Activated CD8-positive, alpha-beta memory T cell treated with anti-CD3 and anti-CD28 coated beads, Interleukin-2, amount 10 ng/mL, durations not matched to agents 7 days and 5 days (primary cell): ENCODE measurements around the gene SLC29A2. TPM values are rescaled to one million over a fixed set of nuclear protein-coding genes. Genes with fewer than 3 reads are reported as not detected.
A peak's percentile ranks its signal among the peaks of the same experiment; 100 is the strongest.

Experiments used
- ATAC-seq: fragments of 150-1000 bp; cut with Tn5 transposase; one replicate; pipeline ENCODE4 v1.10.0; 2021; ENCODE audit warnings: moderate library complexity
- CTCF ChIA-PET: fragments of 350-600 bp; sonication (Branson Sonifier 250); formaldehyde crosslinking; loops from one replicate; lab custom pipeline; 2021; ENCODE audit warnings: antibody characterized with exemption; lab: Charles Lee
- DNase-seq: peaks from one replicate; pipeline ENCODE4 v3.0.0-alpha.2; 2020
- H3K27ac Mint-ChIP-seq: one replicate; pipeline ENCODE4 v1.8.0; 2021; ENCODE audit warnings: mild to moderate bottlenecking, mixed read lengths
- H3K27me3 Mint-ChIP-seq: one replicate; pipeline ENCODE4 v1.8.0; 2021; ENCODE audit warnings: mixed read lengths
- H3K36me3 Mint-ChIP-seq: one replicate; pipeline ENCODE4 v1.8.0; 2021; ENCODE audit warnings: mild to moderate bottlenecking, mixed read lengths
- H3K4me1 Mint-ChIP-seq: one replicate; pipeline ENCODE4 v1.8.0; 2021; ENCODE audit warnings: mixed read lengths
- H3K4me3 Mint-ChIP-seq: one replicate; pipeline ENCODE4 v1.8.0; 2021; ENCODE audit warnings: mild to moderate bottlenecking, moderate library complexity, mixed read lengths
- H3K9me3 Mint-ChIP-seq: one replicate; pipeline ENCODE4 v1.8.0; 2022; ENCODE audit warnings: low read depth, mixed read lengths
- total RNA-seq, 2 experiments: library from RNA; stranded (reverse); gene quantifications; one replicate each; pipeline ENCODE4 v1.2.3, GENCODE V29; 2021

Gene SLC29A2
- total RNA-seq, 2 experiments from 2014 or later, result 7.6 to 10.1 TPM

- no peaks in the 10 kb centered on the region for H3K36me3 Mint-ChIP-seq
- H3K4me1 Mint-ChIP-seq, result peaks cover 19% of the 10 kb centered on the region
- no peaks in the 10 kb centered on the region for H3K27me3 Mint-ChIP-seq
- CTCF ChIA-PET, result interaction anchor here (0.9 kb wide), 1 partner anchor 58 kb away, joined by 3 read pairs; no protein-coding TSS in a partner anchor
- H3K4me3 Mint-ChIP-seq, result no peak overlapping the region
- no peaks in the 10 kb centered on the region for H3K9me3 Mint-ChIP-seq
- no peak for DNase-seq
- no peak for ATAC-seq
- no peak overlapping the region for H3K27ac Mint-ChIP-seq
These were observed 2.3 kb downstream of the SLC29A2 start for GRCh38 chr11:66369073-66369894.

DNA sequence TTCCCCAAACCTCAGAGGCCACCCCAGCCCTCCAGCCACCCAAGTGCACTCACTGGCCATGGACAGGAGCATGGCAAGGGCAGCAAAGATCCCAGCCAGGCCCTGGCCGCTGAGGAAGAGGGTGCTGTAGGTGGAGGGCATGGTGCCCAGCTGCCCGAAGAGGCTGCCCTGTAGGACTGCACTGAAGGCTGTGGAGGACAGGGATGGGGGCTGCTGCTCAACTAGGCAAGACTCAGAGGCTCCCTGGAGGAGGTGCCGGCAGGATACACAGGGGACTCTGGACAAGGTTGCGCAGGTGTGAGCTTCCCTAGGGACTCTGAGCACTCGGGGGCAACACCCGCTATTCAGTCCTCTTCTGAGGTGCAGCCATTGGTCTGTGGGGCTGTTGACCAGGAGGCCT is 3.1 kb downstream of the SLC29A2 start:
- CTCF ChIA-PET, result interaction anchor here (1.0 kb wide), 1 partner anchor 17 kb away, joined by 3 read pairs; no protein-coding TSS in a partner anchor
- DNase-seq (no peak), ATAC-seq (no peak)
- no peaks in the 10 kb centered on the region for H3K9me3 Mint-ChIP-seq
- no peaks in the 10 kb centered on the region for H3K27me3 Mint-ChIP-seq
- no peak overlapping the region for H3K27ac Mint-ChIP-seq
- H3K36me3 Mint-ChIP-seq, result no peaks in the 10 kb centered on the region
- H3K4me1 Mint-ChIP-seq, result peaks cover 19% of the 10 kb centered on the region
- H3K4me3 Mint-ChIP-seq, result no peak overlapping the region

DNA sequence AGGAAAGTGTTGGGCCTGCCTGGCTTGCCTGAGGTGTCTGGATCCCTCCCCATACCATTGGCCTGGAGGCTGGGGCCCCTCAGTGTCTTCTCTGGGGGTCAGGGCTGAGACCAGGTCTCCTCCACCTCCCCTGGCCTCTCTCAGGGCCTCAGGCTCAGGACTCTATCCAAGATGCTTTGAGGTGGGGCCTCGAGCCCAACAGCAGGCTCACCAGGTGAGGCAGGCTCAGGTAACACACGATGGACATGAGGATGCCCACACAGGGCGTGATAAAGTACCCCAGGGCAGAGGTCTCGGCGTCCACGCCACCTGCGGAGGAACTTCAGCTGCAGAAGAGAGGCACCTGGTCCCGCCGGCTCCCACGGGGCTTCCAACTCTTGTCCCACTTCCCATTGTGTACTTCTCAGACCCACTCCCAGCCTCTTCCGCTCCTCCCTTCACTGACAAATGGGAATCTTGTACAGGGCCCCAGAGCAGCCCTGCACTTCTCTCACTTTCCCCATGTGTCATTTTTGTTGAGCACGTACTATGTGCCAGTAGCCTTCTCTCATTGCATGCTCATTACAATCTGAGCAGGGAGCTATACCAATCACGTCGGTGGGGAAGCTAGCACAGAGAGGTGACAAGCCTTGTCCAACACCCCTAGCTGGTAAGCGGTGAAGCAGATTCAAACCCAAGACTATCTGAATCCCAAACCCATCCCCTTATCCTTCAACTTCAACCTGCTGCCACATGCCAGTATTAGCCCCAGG is 3.8 kb downstream of the SLC29A2 start:
- H3K27ac Mint-ChIP-seq, result no peak overlapping the region

DNA sequence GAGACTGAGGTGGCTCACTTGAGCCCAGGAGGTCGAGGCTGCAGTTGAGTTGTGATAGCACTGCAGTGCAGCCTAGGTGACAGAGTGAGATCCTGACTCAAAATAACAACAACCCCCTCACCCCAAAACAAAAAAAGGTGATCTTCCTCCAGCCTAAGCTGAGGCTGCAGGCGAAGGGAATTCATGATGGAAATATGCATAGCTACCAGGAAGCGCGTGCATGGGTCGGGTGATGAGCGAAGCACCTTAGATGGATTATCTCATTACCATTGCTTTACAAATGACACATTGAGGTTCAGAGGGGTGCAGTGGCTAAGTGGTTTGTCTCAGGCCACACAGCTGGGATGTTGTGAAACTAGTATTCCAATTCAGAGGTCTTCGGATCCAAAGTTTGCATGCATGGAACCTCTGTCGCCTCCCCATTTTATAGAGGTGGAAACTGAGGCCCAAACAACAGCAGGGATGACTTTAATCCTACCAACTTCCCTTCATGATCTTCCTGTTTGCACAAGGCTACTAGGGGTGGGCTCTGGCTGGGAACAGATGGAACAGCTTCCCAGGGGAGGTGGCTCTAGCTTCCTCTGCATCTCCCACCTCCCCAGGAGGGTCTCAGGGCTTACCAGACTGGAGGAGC is 4.6 kb downstream of the SLC29A2 start:
- DNase-seq, result no peak
- ATAC-seq, result no peak
- Mint-ChIP-seq H3K27me3 (no peaks in the 10 kb centered on the region), H3K4me1 (peaks cover 11% of the 10 kb centered on the region), H3K36me3 (no peaks in the 10 kb centered on the region), H3K4me3 (no peak overlapping the region), H3K27ac (no peak overlapping the region), H3K9me3 (no peaks in the 10 kb centered on the region)
- CTCF ChIA-PET, result interaction anchor here (0.9 to 3.1 kb wide), 4 partner anchors 11 to 78 kb away, joined by 3 to 9 read pairs (median 6); partner anchors contain the start of gene YIF1A

More for the DNA sequence above, 3.8 kb downstream of the SLC29A2 start:
- no peaks in the 10 kb centered on the region for H3K36me3 Mint-ChIP-seq
- peaks cover 17% of the 10 kb centered on the region for H3K4me1 Mint-ChIP-seq
- H3K27me3 Mint-ChIP-seq, result no peaks in the 10 kb centered on the region
- H3K9me3 Mint-ChIP-seq, result no peaks in the 10 kb centered on the region
- DNase-seq (no peak), ATAC-seq (no peak)
- CTCF ChIA-PET, result interaction anchor here (1.0 kb wide), 1 partner anchor 18 kb away, joined by 3 read pairs; no protein-coding TSS in a partner anchor
- H3K4me3 Mint-ChIP-seq, result no peak overlapping the region

DNA sequence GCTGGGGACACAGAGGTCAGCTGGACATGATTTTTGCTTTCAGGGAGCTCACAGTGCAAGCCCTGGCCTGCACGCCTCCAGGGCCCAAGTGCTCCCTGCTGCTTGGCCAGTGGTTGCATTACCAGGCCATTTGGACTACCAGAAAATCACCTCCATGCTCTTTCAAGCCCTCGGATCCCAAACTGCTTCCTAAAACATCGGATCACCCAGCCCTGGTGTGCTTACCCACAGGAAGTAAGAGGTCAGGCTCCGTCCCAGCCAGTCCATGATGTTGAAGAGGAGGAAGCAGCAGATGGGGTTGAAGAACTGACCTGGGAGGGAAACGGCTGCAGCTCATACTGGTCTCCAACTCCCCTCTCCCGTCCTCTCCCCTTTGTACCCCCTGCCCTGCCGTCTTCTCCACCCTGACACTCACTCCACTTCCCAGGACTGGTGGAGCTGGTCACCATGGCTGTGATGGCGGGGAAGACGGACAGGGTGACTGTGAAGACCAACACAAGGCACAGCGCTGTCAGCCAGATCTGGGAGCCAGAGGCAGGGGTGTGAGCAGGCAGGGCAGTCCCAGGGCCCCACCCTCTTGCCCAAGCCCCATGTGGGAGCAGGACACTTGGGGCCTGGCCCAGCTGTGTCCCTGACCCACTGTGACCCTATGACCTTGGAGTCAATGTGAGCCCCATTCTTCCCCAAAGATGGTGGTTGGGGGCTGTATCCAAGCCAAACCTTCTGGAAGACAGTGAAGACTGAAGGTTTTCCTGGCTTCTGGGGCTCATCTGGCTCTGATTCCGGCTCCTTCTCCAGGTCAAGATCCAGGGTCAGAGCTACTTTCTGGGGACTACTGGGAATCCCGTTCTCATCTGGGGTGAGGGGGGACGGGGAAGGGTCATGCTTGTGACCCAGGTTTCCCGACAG is 5.6 kb downstream of the SLC29A2 start:
- no peaks in the 10 kb centered on the region for H3K9me3 Mint-ChIP-seq
- H3K4me3 Mint-ChIP-seq, result no peak overlapping the region
- H3K27ac Mint-ChIP-seq, result no peak overlapping the region
- H3K36me3 Mint-ChIP-seq, result no peaks in the 10 kb centered on the region
- CTCF ChIA-PET, result interaction anchor here (1.0 to 3.4 kb wide), 6 partner anchors 12 to 77 kb away, joined by 3 to 28 read pairs (median 6); partner anchors contain the start of gene YIF1A
- ATAC-seq, result no peak
- no peaks in the 10 kb centered on the region for H3K27me3 Mint-ChIP-seq
- DNase-seq, result no peak
- peaks cover 10% of the 10 kb centered on the region for H3K4me1 Mint-ChIP-seq

GRCh38 chr11:66365166-66365565 is 6.4 kb downstream of the SLC29A2 start:
- Mint-ChIP-seq H3K4me1 (peaks cover 4% of the 10 kb centered on the region), H3K27ac (no peak overlapping the region), H3K36me3 (no peaks in the 10 kb centered on the region), H3K9me3 (no peaks in the 10 kb centered on the region), H3K4me3 (no peak overlapping the region), H3K27me3 (no peaks in the 10 kb centered on the region)
- DNase-seq, result no peak
- CTCF ChIA-PET, result interaction anchor here (1.3 to 3.4 kb wide), 4 partner anchors 13 to 30 kb away, joined by 4 to 28 read pairs (median 12); no protein-coding TSS in a partner anchor
- no peak for ATAC-seq

DNA sequence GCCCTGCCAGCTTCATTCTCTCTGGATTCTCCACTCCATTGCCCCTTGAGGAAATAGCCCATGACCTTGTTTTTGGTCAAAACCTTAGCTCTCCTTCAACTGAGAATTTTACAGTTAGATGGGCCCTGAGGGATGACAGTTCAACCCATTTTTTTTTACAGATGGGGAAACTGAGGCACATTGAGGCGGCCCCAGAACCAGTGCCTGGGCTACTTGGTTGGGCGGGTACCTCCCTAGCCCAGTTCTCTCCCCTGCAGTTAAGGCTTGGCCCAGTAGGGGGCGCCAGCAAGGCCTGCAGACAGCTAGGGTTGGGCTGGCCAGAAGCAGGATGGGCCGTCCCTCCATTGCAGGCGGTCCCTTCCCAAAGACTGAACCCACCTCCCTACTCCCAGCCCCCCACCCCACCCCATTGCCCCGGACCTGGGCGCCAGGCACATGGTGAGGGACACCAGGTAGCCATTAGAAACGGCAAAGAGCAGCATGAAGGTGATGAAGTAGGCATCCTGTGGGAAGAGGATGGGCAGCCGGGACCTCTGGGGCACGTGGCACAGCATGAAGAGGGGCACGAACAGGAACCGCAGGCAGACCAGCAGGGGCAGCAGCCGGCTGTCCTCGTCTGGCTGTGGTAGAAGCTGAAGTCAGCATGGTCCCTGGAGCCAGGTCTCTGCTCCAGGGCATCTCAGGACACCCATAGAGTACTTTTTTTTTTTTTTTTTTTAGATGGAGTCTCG is 7.6 kb downstream of the SLC29A2 start:
- no peaks in the 10 kb centered on the region for H3K4me1 Mint-ChIP-seq

GRCh38 chr11:66363187-66363601 is 8.4 kb downstream of the SLC29A2 start:
- CTCF ChIA-PET, result interaction anchor here (0.8 to 3.4 kb wide), 17 partner anchors 9 to 75 kb away, joined by 3 to 28 read pairs (median 5); partner anchors contain the start of genes B4GAT1, BRMS1, CD248 and MRPL11
- Mint-ChIP-seq H3K4me1 (no peaks in the 10 kb centered on the region), H3K27ac (no peak overlapping the region), H3K36me3 (no peaks in the 10 kb centered on the region), H3K9me3 (no peaks in the 10 kb centered on the region), H3K4me3 (no peak overlapping the region), H3K27me3 (no peaks in the 10 kb centered on the region)
- ATAC-seq, result no peak
- no peak for DNase-seq

More for the DNA sequence above, 7.6 kb downstream of the SLC29A2 start:
- no peaks in the 10 kb centered on the region for H3K27me3 Mint-ChIP-seq
- ATAC-seq, result peak; percentile 54
- CTCF ChIA-PET, result interaction anchor here (0.7 to 3.4 kb wide), 24 partner anchors 8 to 1841 kb away, joined by 3 to 28 read pairs (median 5); partner anchors contain the start of genes B4GAT1, BRMS1, CD248 and MRPL11
- H3K36me3 Mint-ChIP-seq, result no peaks in the 10 kb centered on the region
- no peaks in the 10 kb centered on the region for H3K9me3 Mint-ChIP-seq
- DNase-seq, result peak; percentile 77
- no peak overlapping the region for H3K27ac Mint-ChIP-seq
- H3K4me3 Mint-ChIP-seq, result no peak overlapping the region

DNA sequence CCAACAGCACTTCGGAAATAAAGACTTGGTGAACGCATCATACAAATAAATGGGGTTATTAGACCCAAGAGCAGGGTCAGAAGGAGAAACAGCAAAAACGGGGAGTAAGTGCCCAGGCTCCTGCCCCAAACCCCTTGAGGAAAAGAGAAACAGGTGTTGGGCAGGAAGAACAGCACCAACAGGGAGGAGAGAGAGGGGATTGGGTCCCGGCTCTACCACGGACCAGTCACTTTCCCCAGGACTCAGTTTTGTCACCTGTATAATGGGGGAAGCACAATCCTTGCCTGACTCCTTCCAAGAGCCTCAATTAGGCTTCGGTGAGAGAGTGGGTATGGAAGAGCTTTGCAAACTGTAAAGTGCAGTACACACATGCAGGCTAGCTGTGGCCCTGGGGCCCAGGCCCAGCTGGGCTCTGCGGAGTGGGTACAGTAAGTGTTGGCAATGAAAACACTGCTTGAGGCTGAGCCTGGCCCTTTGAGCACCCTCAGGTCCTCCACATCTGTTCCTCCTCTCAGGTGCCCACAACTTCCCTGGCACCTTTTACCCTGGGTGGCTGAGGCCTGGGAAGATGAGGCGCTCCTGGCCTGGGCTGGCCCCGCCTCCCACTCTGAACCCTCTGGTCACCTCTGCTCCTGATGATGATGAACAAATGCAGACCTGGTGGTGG is 8.9 kb downstream of the SLC29A2 start:
- ATAC-seq (no peak), DNase-seq (no peak)
- Mint-ChIP-seq H3K27ac (no peak overlapping the region), H3K9me3 (no peaks in the 10 kb centered on the region), H3K4me3 (no peak overlapping the region), H3K36me3 (no peaks in the 10 kb centered on the region), H3K27me3 (no peaks in the 10 kb centered on the region), H3K4me1 (no peaks in the 10 kb centered on the region)
- CTCF ChIA-PET, result interaction anchor here (0.6 to 3.4 kb wide), 7 partner anchors 9 to 32 kb away, joined by 3 to 28 read pairs (median 10); partner anchors contain the start of genes B4GAT1 and SLC29A2

- Mint-ChIP-seq H3K4me3 (no peak overlapping the region), H3K9me3 (no peaks in the 10 kb centered on the region), H3K27ac (no peak overlapping the region), H3K36me3 (no peaks in the 10 kb centered on the region), H3K27me3 (no peaks in the 10 kb centered on the region), H3K4me1 (no peaks in the 10 kb centered on the region)
- DNase-seq, result no peak
- ATAC-seq, result no peak
- CTCF ChIA-PET, result no interaction called here
These were observed 10.0 kb downstream of the SLC29A2 start for GRCh38 chr11:66361502-66361941.

DNA sequence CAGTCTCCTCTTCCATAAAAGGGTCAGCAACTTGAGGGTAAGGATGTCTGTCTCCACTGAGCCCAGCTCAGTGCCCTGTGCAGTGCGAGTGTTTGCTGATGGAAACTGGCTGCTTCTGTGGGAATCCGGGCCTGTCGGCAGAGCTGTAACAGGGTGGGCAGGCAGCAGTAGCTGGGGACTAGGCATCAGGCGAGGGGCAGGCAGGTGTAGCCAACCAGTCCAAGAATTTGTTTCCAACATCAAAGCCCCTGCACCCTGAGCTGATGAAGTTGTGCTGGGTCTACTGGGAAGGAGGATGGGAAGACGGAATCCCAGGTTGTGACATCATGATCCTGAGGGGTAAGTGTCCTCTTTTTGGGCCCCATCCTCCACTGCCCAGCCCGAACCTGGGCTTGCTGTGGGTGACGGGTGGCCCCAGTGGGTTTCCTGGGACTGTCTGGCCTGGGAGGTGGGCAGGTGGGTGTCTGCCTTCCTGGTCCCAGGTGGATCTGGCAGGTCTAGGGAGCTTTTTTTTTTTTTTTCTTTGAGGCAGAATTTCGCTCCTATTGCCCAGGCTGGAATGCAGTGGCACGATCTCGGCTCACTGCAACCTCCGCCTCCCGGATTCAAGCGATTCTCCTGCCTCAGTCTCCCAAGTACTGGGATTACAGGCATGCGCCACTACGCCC is 11.0 kb downstream of the SLC29A2 start:
- CTCF ChIA-PET, result interaction anchor here (0.6 to 1.5 kb wide), 2 partner anchors 26 to 31 kb away, joined by 3 to 7 read pairs; no protein-coding TSS in a partner anchor
- ATAC-seq, result no peak
- H3K36me3 Mint-ChIP-seq, result peaks cover 2% of the 10 kb centered on the region
- H3K27me3 Mint-ChIP-seq, result no peaks in the 10 kb centered on the region
- DNase-seq, result no peak
- no peak overlapping the region for H3K4me3 Mint-ChIP-seq
- H3K9me3 Mint-ChIP-seq, result no peaks in the 10 kb centered on the region
- H3K4me1 Mint-ChIP-seq, result no peaks in the 10 kb centered on the region
- H3K27ac Mint-ChIP-seq, result no peak overlapping the region
